Tongue (tissue), 2 donors: Measurements from ENCODE around the gene MAFG. TPM values are rescaled to one million over a fixed set of nuclear protein-coding genes. Genes with fewer than 3 reads are reported as not detected.

Source experiments
- DNase-seq: peaks from one replicate; pipeline ENCODE4 v3.0.0-alpha.2; 2015
- total RNA-seq: library from RNA; depleted of rRNA; stranded (reverse); fragments of >200 nt; gene quantifications from one replicate; pipeline ENCODE4 v1.2.3, GENCODE V29; 2014

The MAFG gene
- total RNA-seq, 1 donor from 2014 or later: 15.3 TPM

DNA sequence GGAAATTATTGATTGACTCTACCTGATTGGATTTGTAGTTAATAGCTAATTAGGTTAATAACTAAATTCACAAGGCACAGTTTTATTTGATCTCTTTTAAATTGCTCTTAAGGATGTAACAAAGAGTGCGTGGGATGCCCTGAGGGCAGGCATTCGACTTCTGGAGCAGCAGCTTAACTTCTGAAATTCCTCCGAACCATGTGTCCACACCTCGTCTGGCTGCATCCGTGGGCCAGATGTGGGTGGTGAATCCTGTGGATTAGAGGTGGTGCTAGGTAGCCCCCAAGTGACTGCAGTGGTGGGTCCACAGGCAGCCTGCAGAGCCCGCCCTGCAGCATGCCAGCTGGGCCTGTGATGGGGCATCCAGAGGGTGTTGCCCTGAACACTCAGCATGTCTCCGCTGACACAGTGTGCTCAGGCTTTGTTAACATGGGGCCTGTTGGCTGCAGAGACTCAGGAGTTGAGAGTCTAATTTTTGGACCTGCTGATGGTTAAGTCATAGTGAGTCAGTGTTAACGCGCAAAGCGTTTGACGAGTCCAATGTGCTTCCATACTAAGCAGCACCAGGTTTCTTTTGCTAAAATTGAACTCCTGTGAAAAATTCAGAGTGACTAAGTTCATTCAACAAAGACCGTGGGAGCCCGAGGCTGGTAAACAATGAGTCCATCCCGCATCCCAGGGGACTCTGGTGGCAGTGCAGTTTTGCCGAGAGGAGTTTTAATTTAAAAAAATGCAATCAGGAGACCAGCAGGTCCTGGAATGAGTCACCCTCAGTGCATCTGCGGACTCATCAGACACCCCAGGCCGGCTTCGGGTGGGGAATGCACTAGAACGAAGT, 29.3 kb downstream of the MAFG start:
- no peak for DNase-seq

DNA sequence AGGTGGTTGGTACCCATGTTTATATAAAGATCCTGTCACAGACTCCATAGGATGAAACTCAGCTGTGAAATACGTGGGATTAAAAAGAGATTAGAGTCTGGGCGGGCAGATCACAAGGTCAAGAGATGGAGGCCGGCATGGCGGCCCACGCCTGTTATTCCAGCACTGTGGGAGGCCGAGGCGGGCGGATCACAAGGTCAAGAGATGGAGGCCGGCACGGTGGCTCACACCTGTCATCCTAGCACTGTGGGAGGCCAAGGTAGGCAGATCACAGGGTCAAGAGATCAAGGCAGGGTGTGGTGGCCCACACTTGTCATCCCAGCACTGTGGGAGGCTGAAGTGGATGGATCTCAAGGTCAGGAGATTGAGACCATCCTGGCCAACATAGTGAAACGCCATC, 32.1 kb downstream of the MAFG start:
- no peak for DNase-seq

DNA sequence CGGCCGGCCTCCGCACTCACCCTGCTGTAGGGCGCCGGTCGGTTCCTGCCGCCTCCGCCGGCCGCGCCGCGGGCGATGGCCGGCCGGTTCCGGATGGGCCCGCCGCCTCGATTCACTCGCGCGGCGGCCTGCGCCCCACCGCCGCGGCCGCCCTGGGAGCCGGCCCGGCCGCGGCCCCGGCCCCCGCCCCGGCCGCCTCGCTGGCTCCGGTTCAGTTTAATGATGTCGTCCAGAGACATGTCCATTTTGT, 36.3 kb downstream of the MAFG start:
- no peak for DNase-seq

GRCh38 chr17:81890447-81891302, 36.9 kb downstream of the MAFG start:
- DNase-seq: no peak

DNA sequence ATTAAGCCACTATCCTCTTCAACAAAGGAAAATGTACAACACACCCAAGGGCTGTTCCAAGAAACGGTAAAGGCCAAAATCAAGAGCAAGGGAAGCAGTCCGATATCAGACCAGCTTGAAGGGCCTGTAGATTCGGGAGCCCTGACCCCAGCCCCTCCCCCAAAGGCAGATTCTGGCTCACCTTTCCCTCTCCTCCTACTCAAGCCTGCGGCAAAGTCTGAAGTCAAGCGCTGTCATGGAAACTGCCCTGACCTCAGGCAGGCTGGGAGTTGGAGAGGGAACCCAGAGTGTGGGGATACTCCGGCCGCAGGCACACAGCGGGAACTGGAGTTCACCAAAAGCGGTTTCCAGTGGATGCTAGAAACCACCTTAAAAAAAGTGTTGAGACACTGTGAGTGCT, 37.9 kb downstream of the MAFG start:
- no peak for DNase-seq

GRCh38 chr17:81888988-81889595, 38.4 kb downstream of the MAFG start:
- DNase-seq: no peak

DNA sequence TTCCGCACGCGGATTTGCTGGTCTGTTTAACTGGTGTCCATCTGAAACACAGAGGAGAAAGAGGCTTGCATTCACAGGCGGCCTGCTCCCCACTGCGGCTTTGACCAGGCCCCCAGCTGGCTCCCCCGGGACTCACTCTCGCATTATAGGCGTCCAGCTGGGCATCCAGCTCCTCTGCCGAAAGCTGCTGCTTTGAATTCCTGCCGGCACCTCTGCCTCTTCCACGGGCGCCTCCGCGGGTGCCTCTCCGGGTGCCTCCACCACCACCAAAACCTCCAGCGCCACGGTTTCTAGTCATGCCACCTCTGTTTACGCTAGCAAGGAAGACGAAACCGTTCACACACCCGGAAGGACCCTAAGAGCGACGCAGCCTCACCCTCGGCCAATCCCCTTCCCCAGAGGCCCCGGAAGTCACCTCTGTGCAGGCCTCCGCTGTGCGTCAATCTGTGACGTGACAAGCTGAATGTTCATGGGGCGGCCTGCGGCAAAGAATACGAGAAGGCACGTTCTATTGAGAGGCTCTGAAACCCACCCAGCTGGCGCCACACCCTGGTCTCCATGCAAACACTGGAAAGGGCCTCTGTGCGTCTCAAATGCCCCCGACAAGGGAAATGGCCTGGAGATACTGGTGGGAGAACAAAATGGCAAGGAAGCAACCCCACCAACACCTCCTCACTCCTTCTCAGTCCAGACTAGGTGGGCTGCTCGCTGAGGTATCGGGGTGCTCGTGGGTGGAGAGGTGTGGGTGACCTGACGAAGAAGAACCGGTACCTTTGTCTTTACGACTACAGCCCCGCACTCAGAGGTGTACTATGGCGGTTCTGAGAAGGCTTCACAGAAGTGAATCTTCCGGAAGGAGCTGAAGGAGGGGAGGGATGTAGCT, 39.2 kb downstream of the MAFG start:
- DNase-seq: no peak

DNA sequence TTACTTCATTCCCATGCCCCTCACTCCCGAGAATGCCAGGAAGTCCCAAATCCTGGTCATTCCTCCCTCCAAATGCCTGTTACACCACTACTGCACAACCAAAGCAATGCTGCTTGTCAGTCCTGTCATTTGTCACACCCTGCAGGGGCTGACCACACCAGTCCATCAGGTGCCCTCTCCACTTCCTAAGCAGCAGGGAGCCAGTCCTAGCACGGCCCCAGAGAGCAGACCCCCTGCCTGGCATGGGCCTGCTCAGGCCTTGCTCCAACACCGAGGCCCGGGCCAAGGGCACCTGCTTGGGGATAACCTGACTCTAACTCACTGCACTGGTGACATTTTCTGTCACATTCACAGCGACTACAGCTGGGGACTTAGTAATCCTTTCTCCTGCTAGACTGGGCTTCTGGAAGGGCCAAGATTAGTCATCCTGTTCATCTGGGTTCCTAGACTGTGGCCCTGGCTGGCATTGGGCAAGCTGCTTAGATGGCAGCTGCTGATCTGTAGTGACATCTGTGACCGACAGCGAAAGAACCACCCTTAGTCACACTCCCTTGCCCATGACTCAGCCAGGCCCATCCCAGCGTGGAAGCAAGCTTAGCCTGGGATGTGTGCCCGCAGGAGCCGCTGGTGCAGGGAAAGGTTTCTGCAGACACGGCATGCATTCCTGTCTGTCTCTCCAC, 41.5 kb downstream of the MAFG start:
- DNase-seq: peak; percentile 42

GRCh38 chr17:81885454-81885853, 42.1 kb downstream of the MAFG start:
- peak; percentile 53 for DNase-seq

- DNase-seq: no peak
These were observed 42.6 kb downstream of the MAFG start for GRCh38 chr17:81884968-81885367.

DNA sequence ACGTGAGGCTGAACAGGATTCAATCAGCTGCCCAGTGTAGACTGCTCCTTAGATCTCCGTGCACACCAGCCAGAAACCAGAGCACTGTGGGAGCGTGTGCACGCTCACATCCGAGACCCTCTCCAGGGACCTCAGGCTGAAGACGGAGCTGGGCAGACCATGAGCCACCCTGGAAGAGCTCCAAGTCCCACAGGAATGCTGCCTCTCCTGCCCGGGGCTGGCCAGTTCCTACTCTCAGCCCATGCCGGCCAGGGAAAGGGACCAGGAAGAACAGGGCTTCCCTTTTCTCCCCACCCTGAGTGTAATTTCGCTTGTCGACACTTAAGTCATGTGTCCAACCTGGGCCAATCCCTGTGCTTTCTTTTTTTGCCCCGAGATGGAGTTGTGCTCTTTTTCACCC, 43.0 kb downstream of the MAFG start:
- no peak for DNase-seq

DNA sequence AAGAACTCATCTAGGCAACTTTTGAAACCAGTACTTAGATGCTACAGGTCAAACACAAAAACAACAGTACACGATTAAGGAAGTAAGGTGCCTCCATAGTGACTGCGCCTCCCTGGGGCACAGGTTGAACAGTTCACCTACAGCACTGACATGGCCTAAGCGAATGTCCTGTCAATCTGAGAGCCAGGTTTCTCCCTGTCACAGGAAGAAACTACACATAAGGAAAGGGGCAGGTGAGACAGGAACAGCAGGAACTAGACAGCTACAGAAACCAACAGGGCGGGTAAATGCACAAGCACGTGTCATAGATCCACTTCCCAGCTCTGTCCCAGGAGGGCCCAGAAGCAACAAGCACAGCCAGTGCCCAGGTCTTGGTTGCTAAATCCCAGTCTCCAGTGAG, 48.4 kb downstream of the MAFG start:
- no peak for DNase-seq

DNA sequence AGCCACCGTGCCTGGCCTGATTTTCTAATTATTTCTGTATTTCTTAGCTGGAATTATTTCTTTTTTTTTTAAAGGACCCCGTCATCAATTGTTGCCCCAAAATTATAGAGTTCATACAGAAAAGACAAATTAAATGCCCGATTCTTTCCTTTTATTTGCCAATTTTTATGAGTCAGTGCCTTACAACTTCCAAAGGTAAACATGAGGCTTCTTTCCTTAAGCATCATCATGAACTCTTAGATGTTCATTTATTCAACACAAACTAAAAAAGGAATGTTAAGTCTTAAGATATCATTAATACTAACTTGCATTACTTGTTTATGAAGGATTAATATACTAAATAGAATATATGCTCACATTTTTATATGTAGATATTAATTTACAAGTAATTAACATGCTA, 49.2 kb downstream of the MAFG start:
- DNase-seq: no peak

DNA sequence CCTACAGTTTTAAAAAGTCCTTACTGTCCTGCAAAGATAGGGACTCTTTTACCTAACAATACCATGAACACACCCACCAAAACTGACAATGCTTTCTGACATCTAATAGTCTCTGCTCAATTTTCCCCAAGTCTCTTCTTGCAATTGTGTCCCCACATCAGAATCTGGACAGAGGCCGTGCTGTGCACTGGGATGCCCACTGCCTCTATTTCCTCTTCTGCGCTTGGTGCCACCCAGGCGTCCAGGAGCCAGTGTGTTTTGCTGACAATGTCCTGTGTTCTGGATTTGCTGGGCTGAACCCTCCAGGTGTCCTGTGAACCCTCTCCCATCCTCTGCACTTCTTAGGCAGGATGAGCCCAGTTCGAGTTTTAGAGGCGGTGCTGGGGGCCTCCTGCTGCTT, 50.0 kb downstream of the MAFG start:
- no peak for DNase-seq

- peak; percentile 97 for DNase-seq
These were observed 55.9 kb downstream of the MAFG start for GRCh38 chr17:81871387-81872230.

GRCh38 chr17:81870981-81871386, 56.6 kb downstream of the MAFG start, which contains the start of gene ARHGDIA:
ARHGDIA (minus strand) TSS chr17:81871337; CDS start chr17:81869930, 1,407 bp downstream.
- no peak for DNase-seq

GRCh38 chr17:81870131-81870980, 57.2 kb downstream of the MAFG start:
- peak; percentile 48 for DNase-seq

DNA sequence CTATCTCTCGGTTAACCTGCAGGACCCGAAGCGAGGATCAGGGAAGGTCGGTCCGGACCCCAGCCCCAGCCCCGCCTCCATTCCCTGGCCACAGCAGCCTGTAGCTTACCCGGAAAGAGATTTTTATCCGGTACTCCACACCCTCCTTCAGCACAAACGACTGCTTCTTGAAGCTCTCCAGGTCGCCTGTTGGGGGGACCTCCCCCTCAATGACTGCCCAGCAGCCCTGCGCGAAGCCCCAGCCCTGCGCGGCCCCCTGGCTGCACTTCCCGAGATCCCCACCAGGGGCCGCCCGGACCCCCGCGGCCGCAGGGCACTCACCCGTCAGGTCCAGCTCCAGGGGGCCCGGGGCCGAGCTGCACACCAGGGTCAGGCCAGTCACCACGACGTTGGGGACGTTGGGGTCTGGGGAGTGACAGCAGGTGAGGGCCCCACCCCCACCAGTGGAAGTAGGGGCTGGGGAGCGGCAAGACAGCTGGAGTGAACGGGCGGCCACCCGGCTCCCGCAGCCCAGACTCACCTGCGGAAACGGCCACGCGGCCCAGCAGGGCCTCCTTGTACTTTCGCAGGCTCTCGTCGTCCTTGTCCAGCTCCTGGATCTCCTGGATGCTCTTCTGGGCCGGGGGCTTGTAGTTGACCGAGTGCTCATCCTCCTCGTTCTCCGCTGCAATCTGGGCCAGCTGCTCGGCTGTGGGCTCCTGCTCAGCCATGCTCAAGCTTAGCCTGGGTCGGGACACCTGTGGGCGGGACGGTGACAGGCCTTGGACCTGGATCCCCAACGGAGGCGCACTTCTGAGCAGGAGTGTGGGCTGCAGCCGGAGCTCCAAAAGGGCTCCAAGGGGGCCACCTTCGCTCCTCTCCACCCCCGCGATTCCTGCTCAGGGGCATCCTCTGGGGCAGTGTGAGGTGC, 58.1 kb downstream of the MAFG start:
- DNase-seq: peak; percentile 62
